Measurements from ENCODE around the gene ENOX1. TPM values are rescaled to one million over a fixed set of nuclear protein-coding genes. Genes with fewer than 3 reads are reported as not detected.

Gene ENOX1
- total and polyA plus RNA-seq, 2 of the 8 experiments (the other 6 are each of a cell fraction or from before 2014, with no cell fraction given): 0.23 to 0.37 TPM

DNA sequence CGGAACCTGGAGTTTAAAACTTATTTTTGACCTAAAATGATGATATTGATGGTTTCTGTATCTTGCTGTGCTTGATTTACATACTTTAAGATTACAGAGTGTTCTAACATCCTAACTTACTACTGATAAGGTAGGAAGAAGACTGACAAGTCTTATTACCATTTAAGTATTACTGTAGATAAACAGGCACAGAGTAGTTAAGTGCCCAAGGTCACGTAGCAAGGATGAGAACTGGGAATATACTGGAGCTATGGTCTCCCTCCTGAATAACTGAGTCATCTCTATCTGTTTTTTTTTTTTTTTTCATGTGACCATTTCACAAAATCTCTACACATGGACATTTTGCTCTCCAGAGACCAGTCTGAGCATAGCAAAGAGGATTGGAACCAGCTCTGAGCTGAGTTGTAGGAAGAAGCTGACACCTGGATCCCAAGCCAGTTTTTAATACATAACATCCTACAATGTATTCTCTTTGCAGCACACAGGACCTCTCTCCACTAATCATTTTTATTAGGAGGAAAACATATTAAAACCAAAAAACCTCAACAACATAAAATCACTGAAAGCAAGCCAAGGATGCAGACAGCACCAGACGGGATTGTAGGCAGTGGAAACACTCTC is 589.9 kb downstream of the ENOX1 start (continued):
- no peak for TF ChIP-seq CHD2 (IDR thresholded peaks at IDR 0.05; ENCODE audit: low read length)
- TF ChIP-seq CBX8 (IDR thresholded peaks at IDR 0.05; ENCODE audit: borderline replicate concordance, low read depth, low read length): no peak

Data from H1 (cell line).